ENCODE data around the gene MROH2A.
A peak's percentile ranks its signal among the peaks of the same experiment; 100 is the strongest.

MROH2A gene

DNA sequence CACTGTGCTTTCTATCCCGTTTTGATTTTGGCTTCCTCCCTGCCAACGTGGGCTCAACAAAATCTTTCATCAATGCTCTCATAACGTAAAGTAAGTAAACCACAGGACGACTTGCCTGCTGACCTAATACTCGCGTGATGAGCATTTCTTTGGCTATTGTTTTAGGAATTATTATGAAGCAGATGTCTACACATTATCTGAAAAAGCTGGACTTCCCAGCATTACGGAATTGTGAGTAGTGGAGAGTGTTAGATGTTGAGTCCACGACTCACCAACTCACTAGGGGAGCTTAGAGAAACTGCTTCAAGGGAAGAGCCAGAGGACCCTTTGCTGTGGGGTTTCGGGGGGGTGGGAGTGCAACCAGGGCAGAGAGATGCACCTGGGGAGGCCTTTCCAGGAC is 54.3 kb downstream of the MROH2A start:
- H3K4me3 ChIP-seq (ENCODE audit: low read depth, low read length): no peak overlapping the region
- TF ChIP-seq, protein P1, sequence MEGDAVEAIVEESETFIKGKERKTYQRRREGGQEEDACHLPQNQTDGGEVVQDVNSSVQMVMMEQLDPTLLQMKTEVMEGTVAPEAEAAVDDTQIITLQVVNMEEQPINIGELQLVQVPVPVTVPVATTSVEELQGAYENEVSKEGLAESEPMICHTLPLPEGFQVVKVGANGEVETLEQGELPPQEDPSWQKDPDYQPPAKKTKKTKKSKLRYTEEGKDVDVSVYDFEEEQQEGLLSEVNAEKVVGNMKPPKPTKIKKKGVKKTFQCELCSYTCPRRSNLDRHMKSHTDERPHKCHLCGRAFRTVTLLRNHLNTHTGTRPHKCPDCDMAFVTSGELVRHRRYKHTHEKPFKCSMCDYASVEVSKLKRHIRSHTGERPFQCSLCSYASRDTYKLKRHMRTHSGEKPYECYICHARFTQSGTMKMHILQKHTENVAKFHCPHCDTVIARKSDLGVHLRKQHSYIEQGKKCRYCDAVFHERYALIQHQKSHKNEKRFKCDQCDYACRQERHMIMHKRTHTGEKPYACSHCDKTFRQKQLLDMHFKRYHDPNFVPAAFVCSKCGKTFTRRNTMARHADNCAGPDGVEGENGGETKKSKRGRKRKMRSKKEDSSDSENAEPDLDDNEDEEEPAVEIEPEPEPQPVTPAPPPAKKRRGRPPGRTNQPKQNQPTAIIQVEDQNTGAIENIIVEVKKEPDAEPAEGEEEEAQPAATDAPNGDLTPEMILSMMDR (IDR thresholded peaks at IDR 0.05; ENCODE audit: borderline replicate concordance, insufficient read depth, low read depth, low read length): no peak

DNA sequence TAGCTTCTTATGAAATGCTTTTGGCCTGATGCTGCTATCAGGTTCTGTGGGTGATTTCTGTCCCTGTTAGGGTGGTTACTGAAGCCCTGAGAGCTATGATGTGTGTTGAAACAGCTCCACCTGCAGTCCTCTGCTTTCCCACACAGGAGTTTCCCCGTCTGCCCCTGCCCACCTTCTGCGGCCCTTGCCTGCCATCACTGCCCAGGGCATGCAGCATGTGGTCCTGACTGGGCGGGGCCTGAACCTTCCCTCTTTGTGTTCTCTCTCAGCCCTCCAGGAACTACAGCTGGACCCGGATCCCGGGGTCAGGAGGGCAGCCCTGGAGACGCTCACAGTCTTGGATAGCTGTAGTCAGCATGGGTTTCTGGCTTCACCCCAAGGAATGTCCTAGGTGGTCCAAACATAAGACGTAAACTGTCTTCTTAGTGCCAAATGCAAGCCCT is 54.8 kb downstream of the MROH2A start:
- TF ChIP-seq, protein P1 (IDR thresholded peaks at IDR 0.05; ENCODE audit: borderline replicate concordance, insufficient read depth, low read depth, low read length): peak; percentile 10; the same call in 1 of the 2 replicates
- no peak overlapping the region for H3K4me3 ChIP-seq (ENCODE audit: low read depth, low read length)

DNA sequence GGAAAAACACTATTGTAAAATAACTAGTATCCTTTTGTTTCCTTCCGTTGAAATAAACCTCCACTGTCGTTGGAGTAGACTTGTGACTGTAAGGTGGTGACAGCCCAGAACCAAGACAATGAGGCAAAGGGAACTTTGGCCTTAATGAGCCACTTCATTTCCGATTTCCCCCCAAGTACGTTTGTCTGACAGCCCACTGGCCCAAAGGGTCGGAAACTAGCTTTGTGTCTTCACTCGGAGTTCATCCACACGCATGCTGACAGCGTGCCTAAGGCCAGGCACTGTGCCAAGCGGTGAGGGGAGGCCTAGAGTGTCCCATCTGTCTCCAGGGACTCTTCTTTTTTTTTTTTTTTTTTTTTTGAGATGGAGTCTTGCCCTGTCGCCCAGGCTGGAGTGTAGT is 55.2 kb downstream of the MROH2A start:
- no peak overlapping the region for H3K4me3 ChIP-seq (ENCODE audit: low read depth, low read length)
- TF ChIP-seq, protein P1 (IDR thresholded peaks at IDR 0.05; ENCODE audit: borderline replicate concordance, insufficient read depth, low read depth, low read length): no peak

DNA sequence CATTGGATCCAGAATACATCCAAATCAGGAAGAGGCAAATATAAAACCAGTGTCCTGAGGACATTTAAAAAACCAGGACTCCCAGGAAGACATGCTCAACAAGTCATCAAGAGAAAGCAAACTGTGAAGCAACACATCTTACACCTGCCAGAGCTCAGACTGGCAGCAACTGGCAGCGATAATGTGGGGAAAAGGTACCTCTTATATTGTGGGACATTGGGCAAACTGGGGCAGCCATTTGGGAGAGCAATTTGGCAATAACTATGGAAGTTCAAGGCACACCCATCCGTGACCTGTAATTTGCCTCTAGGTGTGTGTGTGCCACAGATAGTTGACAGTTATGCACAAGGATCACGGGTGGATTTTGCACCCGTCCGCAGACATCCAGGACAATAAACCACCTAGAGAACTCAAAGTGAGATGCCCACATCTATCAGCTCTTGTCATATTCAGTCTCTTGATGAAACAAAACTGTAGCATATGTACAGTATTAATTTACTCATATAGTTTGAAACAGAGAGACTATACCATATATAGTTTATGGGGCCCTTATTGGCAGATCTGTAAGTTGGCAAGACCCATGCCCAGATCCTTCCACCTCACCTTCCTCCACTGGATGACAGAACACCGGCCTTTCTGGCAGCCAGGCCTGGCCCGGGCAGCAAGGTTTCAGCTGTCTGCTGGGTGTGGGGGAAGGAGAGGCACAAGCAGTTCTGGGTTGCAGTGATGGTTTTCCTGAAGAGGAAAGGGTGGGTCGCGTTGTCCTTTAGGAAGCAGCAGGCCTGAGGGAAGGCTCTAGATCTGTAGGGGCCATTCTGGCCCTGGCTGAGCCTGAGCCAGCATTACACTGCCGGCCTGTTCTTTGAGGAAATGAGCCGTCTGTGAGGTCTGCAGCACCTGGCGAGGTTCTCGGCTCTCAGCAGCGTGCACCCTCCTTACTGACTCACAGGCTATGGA is 57.4 kb downstream of the MROH2A start:
- no peak overlapping the region for H3K4me3 ChIP-seq (ENCODE audit: low read depth, low read length)
- TF ChIP-seq, protein P1 (IDR thresholded peaks at IDR 0.05; ENCODE audit: borderline replicate concordance, insufficient read depth, low read depth, low read length): no peak

DNA sequence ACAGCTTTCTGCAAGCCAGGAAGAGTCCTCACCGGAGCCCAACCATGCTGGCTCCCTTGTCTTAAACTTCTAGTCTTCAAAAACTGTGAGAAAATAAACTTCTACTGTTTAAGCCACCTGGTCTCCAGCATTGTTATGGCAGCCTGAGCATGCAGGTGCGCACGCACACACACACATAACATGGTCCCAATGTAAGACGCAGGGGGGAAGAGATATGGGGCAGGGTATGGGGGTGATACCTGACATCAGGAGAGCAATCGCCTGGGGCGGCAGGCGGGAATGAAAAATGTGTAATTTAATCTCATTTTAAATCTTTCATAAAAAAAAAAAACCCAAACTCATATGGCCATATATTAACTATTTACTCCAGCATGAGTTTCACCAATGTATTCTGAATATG is 58.2 kb downstream of the MROH2A start:
- no peak overlapping the region for H3K4me3 ChIP-seq (ENCODE audit: low read depth, low read length)
- TF ChIP-seq, protein P1 (IDR thresholded peaks at IDR 0.05; ENCODE audit: borderline replicate concordance, insufficient read depth, low read depth, low read length): no peak

DNA sequence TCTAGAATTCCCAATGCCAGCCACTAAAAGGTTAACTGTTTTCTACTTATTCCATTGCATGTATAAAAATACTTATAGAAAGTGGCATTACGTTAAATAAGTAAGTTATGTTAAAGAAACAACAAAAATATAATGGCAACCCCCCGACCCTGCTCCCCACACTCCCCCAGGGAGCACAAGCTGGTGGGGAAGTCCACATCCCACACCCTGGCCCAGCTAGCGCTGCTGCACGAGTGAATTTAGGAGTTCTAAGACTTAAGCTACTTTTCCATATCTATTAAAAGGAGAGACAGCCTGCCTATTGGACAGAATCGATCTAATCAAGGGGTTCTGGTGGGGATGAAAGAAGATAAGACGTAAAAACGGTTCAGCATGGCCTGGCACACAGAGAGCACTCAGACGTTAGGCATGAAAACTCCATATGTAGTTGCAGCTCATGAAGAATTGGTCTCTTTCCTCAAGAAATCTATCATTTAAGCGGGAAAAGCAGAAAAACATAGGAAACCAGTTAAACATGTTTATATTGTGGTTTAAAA is 59.6 kb downstream of the MROH2A start:
- H3K4me3 ChIP-seq (ENCODE audit: low read depth, low read length): no peak overlapping the region
- TF ChIP-seq, protein P1 (IDR thresholded peaks at IDR 0.05; ENCODE audit: borderline replicate concordance, insufficient read depth, low read depth, low read length): no peak
